ENCODE data around the gene ELF2.
"Not testable (repeated sequence)": the region's sequence is repeated elsewhere in the genome, so short reads cannot be mapped to it uniquely, and the experiment has no call there.

ELF2 gene

DNA sequence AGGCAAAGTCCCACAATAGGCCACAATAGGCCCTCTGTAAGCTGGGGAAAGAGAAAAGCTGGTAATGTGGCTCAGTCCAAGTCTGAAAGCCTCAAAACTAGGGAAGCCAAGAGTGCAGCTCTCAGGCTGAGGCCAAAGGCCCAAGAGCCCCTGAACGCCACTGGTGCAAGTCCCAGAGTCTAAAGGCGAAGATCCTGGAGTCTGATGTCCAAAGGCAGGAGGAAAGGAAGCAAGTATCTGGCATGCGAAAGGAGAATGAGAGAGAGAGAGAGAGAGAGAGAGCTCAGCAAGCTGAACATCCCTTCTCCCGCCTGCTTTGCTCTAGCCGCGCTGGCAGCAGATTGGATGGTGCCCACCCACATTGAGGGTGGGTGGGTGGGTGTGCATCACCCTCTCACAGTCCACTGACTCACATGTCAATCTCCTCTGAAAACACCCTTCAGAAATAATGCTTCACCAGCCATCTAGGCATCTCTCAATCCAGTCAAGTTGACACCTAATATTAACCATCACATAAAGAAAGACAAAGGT, 30.9 kb upstream of the ELF2 start:
- Histone ChIP-seq H3K27me3 (replicated peaks; ENCODE audit: control insufficient read depth, insufficient read depth, low read length) (no peaks in the 10 kb centered on the region), H3K36me3 (ENCODE audit: control insufficient read depth, insufficient read depth, low read length) (no peaks in the 10 kb centered on the region), H3K4me3 (replicated peaks; ENCODE audit: low read depth, low read length) (no peak overlapping the region)
- DNase-seq (ENCODE audit: extremely low read depth, insufficient read length): no peak
- TF ChIP-seq, protein P1, sequence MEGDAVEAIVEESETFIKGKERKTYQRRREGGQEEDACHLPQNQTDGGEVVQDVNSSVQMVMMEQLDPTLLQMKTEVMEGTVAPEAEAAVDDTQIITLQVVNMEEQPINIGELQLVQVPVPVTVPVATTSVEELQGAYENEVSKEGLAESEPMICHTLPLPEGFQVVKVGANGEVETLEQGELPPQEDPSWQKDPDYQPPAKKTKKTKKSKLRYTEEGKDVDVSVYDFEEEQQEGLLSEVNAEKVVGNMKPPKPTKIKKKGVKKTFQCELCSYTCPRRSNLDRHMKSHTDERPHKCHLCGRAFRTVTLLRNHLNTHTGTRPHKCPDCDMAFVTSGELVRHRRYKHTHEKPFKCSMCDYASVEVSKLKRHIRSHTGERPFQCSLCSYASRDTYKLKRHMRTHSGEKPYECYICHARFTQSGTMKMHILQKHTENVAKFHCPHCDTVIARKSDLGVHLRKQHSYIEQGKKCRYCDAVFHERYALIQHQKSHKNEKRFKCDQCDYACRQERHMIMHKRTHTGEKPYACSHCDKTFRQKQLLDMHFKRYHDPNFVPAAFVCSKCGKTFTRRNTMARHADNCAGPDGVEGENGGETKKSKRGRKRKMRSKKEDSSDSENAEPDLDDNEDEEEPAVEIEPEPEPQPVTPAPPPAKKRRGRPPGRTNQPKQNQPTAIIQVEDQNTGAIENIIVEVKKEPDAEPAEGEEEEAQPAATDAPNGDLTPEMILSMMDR (IDR thresholded peaks at IDR 0.05; ENCODE audit: insufficient read depth, low read length, poor library complexity, severe bottlenecking): no peak

DNA sequence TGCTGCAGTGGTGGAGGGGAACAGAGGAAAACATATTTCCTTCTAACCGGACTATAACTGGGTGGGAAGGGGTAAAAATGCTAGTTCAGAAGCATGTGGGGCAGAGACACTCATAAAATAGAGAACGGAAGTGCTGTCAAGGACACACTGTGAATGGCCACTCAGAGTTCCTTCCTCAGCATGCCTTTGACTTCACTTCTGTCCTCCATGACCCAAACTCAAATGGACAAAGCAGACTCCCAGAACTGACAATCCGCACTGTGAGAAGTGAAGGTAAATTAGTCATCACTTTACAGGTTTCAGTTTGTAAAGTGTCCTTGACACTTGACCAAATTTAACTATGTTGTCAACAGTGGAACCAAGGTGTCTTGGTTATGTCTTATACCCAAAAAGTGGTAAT, 30.2 kb upstream of the ELF2 start:
- TF ChIP-seq, protein P1 (IDR thresholded peaks at IDR 0.05; ENCODE audit: insufficient read depth, low read length, poor library complexity, severe bottlenecking): no peak
- Histone ChIP-seq H3K27me3 (replicated peaks; ENCODE audit: control insufficient read depth, insufficient read depth, low read length) (no peaks in the 10 kb centered on the region), H3K36me3 (ENCODE audit: control insufficient read depth, insufficient read depth, low read length) (no peaks in the 10 kb centered on the region), H3K4me3 (replicated peaks; ENCODE audit: low read depth, low read length) (no peak overlapping the region)
- no peak for DNase-seq (ENCODE audit: extremely low read depth, insufficient read length)

DNA sequence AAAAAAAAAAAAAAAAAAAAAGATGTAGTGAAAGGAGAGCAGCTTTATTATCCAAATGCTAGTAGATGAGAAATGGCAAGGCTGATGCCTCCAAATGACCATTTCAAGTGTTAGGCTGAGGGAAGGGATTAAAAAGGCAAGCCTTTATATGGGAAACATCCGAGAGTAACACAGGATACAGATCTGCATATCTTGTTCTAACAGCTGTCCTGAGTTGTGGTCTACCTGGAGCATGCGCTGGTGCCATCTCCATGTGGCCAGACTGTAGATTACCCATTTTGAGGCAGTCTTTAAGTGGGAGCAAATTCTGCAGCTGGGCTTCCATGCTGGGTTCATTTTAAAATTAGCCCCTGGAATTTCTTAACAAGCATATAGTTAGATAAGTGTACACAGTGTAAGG, 26.0 kb upstream of the ELF2 start:
- no peaks in the 10 kb centered on the region for H3K36me3 ChIP-seq (ENCODE audit: control insufficient read depth, insufficient read depth, low read length)
- H3K27me3 ChIP-seq (replicated peaks; ENCODE audit: control insufficient read depth, insufficient read depth, low read length): no peaks in the 10 kb centered on the region
- no peak overlapping the region for H3K4me3 ChIP-seq (replicated peaks; ENCODE audit: low read depth, low read length)
- DNase-seq (ENCODE audit: extremely low read depth, insufficient read length): no peak
- TF ChIP-seq, protein P1 (IDR thresholded peaks at IDR 0.05; ENCODE audit: insufficient read depth, low read length, poor library complexity, severe bottlenecking): no peak

DNA sequence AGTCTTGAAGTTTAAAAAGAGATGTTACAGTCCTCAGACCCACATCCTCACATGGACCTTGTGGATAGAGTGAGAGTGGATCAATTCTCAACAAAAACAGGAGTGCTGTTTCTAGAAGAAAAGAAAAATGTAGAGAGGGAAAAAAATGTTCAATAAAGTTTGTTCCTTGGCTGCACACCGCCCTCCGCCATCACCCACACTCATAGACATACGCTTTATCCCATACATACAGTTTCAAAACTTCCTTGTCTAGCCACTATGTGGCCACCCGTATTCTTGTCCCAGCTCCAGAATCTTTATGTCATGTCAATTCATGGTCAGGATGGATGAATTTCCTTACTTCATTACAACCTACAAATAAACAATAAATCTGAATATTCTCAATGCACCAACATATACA, 23.5 kb upstream of the ELF2 start:
- Histone ChIP-seq H3K27me3 (replicated peaks; ENCODE audit: control insufficient read depth, insufficient read depth, low read length) (no peaks in the 10 kb centered on the region), H3K36me3 (ENCODE audit: control insufficient read depth, insufficient read depth, low read length) (no peaks in the 10 kb centered on the region), H3K4me3 (replicated peaks; ENCODE audit: low read depth, low read length) (no peak overlapping the region)
- TF ChIP-seq, protein P1 (IDR thresholded peaks at IDR 0.05; ENCODE audit: insufficient read depth, low read length, poor library complexity, severe bottlenecking): no peak
- DNase-seq (ENCODE audit: extremely low read depth, insufficient read length): no peak

DNA sequence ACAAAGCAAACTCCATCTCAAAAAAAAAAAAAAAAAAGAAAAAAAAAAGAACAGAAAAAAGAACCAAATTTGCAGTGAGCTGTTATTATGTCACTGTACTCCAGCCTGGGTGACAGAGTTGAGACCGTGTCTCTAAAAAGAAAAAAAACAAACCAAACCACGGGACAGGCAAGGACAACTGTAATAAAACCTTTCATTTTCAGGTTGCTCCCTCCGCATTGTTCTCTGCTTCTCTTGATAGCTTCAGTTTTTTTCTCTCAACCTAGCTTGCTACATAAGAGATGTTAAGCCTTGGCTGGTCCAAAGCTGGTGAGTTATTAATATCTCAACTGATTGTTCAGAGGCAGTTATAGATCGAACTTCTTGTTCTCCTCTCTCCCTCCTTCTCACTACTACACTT, 23.1 kb upstream of the ELF2 start:
- no peak for DNase-seq (ENCODE audit: extremely low read depth, insufficient read length)
- TF ChIP-seq, protein P1 (IDR thresholded peaks at IDR 0.05; ENCODE audit: insufficient read depth, low read length, poor library complexity, severe bottlenecking): no peak

DNA sequence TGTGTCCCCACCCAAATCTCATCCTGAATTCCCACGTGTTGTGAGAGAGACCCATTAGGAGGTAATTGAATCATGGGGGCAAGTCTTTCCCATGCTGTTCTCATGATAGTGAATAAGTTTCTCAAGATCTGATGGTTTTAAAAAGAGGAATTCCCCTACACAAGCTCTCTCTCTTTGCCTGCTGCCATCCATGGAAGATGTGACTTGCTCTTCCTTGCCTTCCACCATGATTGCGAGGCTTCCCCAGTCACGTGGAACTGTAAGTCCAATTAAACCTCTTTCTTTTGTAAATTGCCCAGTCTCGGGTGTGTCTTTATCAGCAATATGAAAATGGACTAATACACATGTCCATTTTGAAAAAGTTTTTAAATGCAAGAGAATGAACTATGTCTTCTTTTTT, 20.2 kb upstream of the ELF2 start:
- DNase-seq (ENCODE audit: extremely low read depth, insufficient read length); H3K4me3 ChIP-seq (replicated peaks; ENCODE audit: low read depth, low read length); H3K27me3 ChIP-seq (replicated peaks; ENCODE audit: control insufficient read depth, insufficient read depth, low read length); H3K36me3 ChIP-seq (ENCODE audit: control insufficient read depth, insufficient read depth, low read length): not testable (repeated sequence)

More for the DNA sequence above, 23.1 kb upstream of the ELF2 start:
- Histone ChIP-seq H3K36me3 (ENCODE audit: control insufficient read depth, insufficient read depth, low read length) (no peaks in the 10 kb centered on the region), H3K4me3 (replicated peaks; ENCODE audit: low read depth, low read length) (no peak overlapping the region), H3K27me3 (replicated peaks; ENCODE audit: control insufficient read depth, insufficient read depth, low read length) (no peaks in the 10 kb centered on the region)
